Vagina (tissue), 2 donors: ENCODE measurements around the gene SLC10A3.

ENCODE experiments used
- POLR2A ChIP-seq, 2 donors: fragments of 450-650 bp; IDR thresholded peaks; one replicate each; pipeline ENCODE4 v1.6.1; 2017; ENCODE audit warnings: antibody characterized with exemption in 2 of 2, mild to moderate bottlenecking in 2 of 2, moderate library complexity in 2 of 2
- POLR2AphosphoS5 ChIP-seq, 2 donors: sonication (generic); formaldehyde crosslinking; IDR thresholded peaks; one replicate each; pipeline ENCODE4 v1.9.0; 2017; ENCODE audit warnings: antibody characterized with exemption in 2 of 2, mild to moderate bottlenecking in 2 of 2, low read depth in 1 of 2; ENCODE audit not compliant: insufficient read depth in 1 of 2
- TF ChIP-seq, protein P1 (sequence below), 3 experiments: fragments of 450-650 bp in 2 of 3; fragments of 200-600 bp in 1 of 3; sonication (generic) in 1 of 3; IDR thresholded peaks; one replicate each; pipeline ENCODE4 v1.5.1; 2017 to 2019; ENCODE audit warnings: antibody characterized with exemption in 3 of 3, mild to moderate bottlenecking in 2 of 3, moderate library complexity in 2 of 3

DNA sequence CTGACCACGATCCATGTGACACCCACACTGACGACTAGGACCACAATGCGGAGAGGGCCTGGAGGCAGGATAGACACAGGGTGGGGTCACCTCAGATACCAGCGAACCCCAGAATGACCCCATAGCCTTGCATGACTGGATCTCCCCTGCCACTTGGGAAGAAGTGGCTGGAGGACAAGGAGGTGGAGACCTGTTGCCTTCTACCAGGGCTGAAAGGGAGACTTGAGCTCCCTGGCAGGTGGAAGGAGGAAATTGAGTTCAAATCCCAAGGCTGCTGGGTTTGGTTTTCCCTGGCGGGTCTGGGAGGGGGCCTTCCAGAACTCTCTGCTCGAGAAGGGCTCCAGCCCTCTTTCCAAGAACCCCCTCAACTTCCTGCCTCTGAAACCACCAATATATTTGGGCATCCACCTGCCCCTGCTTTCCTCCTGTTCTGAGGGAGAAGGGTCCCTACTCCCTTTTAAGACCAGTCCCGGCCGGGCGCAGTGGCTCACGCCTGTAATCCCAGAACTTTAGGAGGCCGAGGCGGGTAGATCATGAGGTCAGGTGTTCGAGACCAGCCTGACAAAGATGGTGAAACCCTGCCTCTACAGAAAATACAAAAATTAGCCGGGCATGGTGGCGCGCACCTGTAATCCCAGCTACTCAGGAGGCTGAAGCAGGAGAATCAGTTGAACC, 22.6 kb upstream of the SLC10A3 start:
- no peak for TF ChIP-seq POLR2A (IDR thresholded peaks at IDR 0.05)
- TF ChIP-seq, protein P1, sequence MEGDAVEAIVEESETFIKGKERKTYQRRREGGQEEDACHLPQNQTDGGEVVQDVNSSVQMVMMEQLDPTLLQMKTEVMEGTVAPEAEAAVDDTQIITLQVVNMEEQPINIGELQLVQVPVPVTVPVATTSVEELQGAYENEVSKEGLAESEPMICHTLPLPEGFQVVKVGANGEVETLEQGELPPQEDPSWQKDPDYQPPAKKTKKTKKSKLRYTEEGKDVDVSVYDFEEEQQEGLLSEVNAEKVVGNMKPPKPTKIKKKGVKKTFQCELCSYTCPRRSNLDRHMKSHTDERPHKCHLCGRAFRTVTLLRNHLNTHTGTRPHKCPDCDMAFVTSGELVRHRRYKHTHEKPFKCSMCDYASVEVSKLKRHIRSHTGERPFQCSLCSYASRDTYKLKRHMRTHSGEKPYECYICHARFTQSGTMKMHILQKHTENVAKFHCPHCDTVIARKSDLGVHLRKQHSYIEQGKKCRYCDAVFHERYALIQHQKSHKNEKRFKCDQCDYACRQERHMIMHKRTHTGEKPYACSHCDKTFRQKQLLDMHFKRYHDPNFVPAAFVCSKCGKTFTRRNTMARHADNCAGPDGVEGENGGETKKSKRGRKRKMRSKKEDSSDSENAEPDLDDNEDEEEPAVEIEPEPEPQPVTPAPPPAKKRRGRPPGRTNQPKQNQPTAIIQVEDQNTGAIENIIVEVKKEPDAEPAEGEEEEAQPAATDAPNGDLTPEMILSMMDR (IDR thresholded peaks at IDR 0.05): no peak
- no peak for TF ChIP-seq POLR2AphosphoS5 (IDR thresholded peaks at IDR 0.05; ENCODE audit: insufficient read depth in 1 of 2, low read depth in 1 of 2)
